GM12892 (cell line): Measurements from ENCODE around the gene CORIN.

Source experiments
- DNase-seq: peaks from one replicate; pipeline ENCODE4 v3.0.0; 2011; ENCODE audit not compliant: insufficient read length
- FAIRE-seq: peaks from 2 replicates; lab custom pipeline; 2011; peaks lifted over from hg19 to GRCh38; lab: Jason Lieb, UNC
- POLR2A ChIP-seq: IDR thresholded peaks from 2 replicates; pipeline ENCODE4 v1.6.1; 2011; ENCODE audit warnings: low read depth, low read length, control low read depth
- POLR2AphosphoS5 ChIP-seq: IDR thresholded peaks from 2 replicates; pipeline ENCODE4 v1.6.1; 2011; ENCODE audit warnings: low read depth, low read length, control low read depth
- TAF1 ChIP-seq: IDR thresholded peaks from 2 replicates; pipeline ENCODE4 v1.6.1; 2011; ENCODE audit warnings: low read depth, mild to moderate bottlenecking, control low read depth, low read length, borderline replicate concordance

Gene CORIN

GRCh38 chr4:47612116-47613023 lies 225.5 kb downstream of the CORIN start:
- FAIRE-seq (no peak), DNase-seq (no peak)
- no peak for TF ChIP-seq POLR2A
- no peak for TF ChIP-seq TAF1
- no peak for TF ChIP-seq POLR2AphosphoS5

GRCh38 chr4:47606482-47606881 lies 231.4 kb downstream of the CORIN start:
- FAIRE-seq, result no peak
- TF ChIP-seq TAF1 (no peak), POLR2AphosphoS5 (no peak), POLR2A (no peak)
- no peak for DNase-seq

DNA sequence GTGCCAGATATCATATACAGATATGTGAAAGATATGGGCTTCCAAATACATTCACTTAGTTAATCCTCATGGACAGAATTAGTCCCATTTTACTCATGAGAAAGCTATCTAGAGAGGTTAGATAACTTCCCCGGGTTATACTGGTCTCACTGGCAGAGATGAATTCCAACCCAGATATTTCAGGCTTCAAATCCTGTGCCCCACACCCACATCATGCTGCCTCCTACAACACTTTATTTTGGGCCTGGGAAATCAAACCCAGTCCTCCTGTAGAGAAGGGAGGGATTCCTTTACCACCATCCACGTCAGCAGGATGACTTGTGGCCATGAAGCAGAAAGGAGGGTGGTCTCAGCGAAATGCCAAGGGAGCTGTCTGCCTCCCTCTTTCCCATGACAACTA lies 239.0 kb downstream of the CORIN start:
- DNase-seq (no peak), FAIRE-seq (no peak)
- TF ChIP-seq POLR2A (no peak), POLR2AphosphoS5 (no peak)

DNA sequence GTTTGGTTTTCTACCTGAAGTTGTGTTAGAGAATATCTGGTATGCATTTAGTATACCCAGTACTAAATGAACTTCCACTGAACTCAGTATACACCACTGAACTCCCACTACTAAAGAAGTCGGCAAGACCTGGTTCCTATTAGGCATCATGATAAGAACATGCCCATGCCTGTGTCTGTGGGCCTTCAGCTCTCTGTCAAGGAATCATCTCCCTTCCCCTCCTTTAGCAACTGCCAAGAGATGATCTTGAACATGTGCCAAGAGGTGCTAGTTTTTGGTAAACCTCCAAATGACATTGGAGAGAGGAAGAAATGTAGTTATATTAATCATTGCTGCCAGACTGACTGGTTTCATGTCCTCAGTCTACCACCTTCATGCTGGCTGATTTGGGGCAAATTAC lies 239.5 kb downstream of the CORIN start:
- no peak for DNase-seq
- FAIRE-seq, result no peak
- no peak for TF ChIP-seq TAF1
- no peak for TF ChIP-seq POLR2AphosphoS5
- TF ChIP-seq POLR2A, result no peak

- no peak for FAIRE-seq
- DNase-seq, result no peak
- TF ChIP-seq POLR2AphosphoS5 (no peak), TAF1 (no peak), POLR2A (no peak)
These were observed 240.2 kb downstream of the CORIN start for GRCh38 chr4:47597696-47598095.

DNA sequence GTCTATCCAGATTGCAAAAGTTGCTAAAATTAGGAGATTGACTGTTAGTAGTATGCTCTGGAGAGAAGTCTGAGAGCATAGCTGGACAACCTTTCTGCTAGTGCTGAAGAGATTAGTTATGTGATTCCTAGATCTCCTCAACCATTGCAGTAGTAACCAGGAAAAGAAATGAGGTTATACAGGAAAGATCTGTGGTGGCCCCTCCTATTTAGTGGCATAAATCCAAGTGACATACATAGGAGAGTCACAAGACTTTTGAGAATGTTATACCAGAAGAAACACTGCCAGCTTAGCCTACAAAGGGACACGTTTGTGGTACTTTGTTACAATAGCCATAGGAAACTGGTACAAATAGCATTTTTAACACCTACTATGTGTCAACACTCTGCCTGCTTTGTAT lies 247.5 kb downstream of the CORIN start:
- TF ChIP-seq POLR2A (no peak), TAF1 (no peak), POLR2AphosphoS5 (no peak)
- no peak for DNase-seq
- no peak for FAIRE-seq

- no peak for TF ChIP-seq POLR2AphosphoS5
- no peak for TF ChIP-seq TAF1
- no peak for TF ChIP-seq POLR2A
- FAIRE-seq, result no peak
- DNase-seq, result no peak
These were observed 258.6 kb downstream of the CORIN start for GRCh38 chr4:47579235-47579634.

DNA sequence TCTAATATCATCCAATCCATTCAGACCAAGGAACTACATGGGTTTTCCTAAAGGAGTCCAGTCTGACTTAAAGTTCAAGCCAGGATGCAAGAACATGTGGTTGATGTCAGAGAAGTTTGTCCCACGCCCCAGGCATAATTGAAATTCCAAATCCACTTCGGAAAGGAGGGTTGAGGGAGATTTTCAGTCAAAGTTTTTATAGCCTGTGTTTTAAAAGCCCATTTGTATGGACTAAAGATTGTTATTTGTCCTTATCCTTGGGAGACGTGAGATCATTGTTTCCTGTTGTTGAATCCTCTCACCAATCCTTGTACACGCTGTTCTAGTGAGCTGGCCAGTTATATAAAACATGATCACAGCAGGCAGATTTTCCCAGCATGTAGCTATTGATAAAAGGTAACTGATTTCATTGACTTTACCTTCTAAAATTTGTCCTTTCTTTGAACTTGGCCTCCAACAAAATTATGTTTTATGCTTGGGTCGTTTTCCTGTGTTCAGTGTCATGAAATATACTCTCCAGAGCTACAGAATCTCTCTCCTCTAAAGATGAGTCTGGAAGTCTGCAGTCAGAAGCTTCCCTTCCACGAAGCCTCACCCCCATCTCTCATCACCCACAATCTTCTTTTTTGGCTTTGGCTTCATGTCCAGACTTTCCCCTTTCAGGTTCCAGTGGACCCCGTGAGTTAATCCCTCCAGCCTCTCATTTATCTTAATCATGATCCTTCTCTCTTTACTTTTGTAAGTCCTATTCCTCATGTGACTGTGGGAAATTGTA lies 259.9 kb downstream of the CORIN start:
- no peak for TF ChIP-seq POLR2AphosphoS5
- TF ChIP-seq TAF1, result no peak
- no peak for TF ChIP-seq POLR2A
- DNase-seq (no peak), FAIRE-seq (no peak)

GRCh38 chr4:47572981-47573380 lies 264.9 kb downstream of the CORIN start:
- TF ChIP-seq POLR2A (no peak), TAF1 (no peak), POLR2AphosphoS5 (no peak)
- DNase-seq (no peak), FAIRE-seq (no peak)

GRCh38 chr4:47570816-47571215 lies 267.1 kb downstream of the CORIN start:
- FAIRE-seq (no peak), DNase-seq (no peak)
- no peak for TF ChIP-seq POLR2AphosphoS5
- no peak for TF ChIP-seq TAF1
- no peak for TF ChIP-seq POLR2A

GRCh38 chr4:47567511-47567910 lies 270.4 kb downstream of the CORIN start:
- DNase-seq, result no peak
- TF ChIP-seq POLR2A (no peak), POLR2AphosphoS5 (no peak)
- FAIRE-seq, result no peak
